Subcutaneous adipose tissue (tissue), 4 donors: Measurements from ENCODE around the gene SLC16A3. TPM values are rescaled to one million over a fixed set of nuclear protein-coding genes. Genes with fewer than 3 reads are reported as not detected.

ENCODE experiments used
- total RNA-seq, 4 donors: library from RNA; depleted of rRNA; stranded (reverse); fragments of >200 nt; gene quantifications; one replicate each; pipeline ENCODE4 v1.1.0, GENCODE V29; 2016
- TF ChIP-seq, protein P1 (sequence below): fragments of 450-650 bp; IDR thresholded peaks from one replicate; pipeline ENCODE4 v1.5.1; 2016; ENCODE audit warnings: low read depth, mild to moderate bottlenecking, control low read depth, antibody characterized with exemption, moderate library complexity

SLC16A3 gene
- total RNA-seq, 4 donors from 2014 or later = 2.8 to 64.8 (median 19.2) TPM

DNA sequence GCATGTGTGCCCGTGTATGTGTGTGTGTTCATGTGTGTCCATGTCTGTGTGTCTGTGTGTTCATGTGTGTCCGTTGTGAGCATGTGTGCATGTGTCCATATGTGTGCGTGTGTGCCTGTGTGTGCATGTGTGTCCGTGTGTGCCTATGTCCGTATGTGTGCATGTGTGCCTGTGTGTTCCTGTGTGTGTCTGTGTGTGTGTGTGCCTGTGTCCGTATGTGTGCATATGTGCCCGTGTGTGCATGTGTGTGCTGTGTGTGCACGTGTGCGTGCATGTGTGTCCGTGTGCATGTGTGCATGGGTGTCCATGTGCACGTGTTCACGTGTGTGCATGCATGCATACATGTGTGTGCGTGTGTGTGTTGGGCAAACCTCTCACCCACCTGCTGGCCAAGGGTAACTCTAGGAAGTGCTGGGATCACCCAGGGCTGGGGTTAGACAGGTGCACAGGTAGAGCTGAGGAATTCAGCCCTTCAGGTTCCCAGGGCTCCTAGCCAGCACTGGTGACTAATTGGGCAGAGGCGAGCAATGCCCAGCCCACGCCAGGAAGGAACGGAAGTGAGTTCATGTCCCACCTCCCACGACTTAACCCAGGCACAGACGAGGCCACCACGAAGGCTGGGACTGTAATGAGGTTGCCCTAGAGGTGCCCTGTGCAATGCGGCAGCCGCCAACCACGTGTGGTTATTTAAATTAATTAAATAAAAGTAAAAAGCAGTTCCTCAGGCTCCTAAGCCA, 52.8 kb downstream of the SLC16A3 start:
- TF ChIP-seq, protein P1, sequence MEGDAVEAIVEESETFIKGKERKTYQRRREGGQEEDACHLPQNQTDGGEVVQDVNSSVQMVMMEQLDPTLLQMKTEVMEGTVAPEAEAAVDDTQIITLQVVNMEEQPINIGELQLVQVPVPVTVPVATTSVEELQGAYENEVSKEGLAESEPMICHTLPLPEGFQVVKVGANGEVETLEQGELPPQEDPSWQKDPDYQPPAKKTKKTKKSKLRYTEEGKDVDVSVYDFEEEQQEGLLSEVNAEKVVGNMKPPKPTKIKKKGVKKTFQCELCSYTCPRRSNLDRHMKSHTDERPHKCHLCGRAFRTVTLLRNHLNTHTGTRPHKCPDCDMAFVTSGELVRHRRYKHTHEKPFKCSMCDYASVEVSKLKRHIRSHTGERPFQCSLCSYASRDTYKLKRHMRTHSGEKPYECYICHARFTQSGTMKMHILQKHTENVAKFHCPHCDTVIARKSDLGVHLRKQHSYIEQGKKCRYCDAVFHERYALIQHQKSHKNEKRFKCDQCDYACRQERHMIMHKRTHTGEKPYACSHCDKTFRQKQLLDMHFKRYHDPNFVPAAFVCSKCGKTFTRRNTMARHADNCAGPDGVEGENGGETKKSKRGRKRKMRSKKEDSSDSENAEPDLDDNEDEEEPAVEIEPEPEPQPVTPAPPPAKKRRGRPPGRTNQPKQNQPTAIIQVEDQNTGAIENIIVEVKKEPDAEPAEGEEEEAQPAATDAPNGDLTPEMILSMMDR = no peak

DNA sequence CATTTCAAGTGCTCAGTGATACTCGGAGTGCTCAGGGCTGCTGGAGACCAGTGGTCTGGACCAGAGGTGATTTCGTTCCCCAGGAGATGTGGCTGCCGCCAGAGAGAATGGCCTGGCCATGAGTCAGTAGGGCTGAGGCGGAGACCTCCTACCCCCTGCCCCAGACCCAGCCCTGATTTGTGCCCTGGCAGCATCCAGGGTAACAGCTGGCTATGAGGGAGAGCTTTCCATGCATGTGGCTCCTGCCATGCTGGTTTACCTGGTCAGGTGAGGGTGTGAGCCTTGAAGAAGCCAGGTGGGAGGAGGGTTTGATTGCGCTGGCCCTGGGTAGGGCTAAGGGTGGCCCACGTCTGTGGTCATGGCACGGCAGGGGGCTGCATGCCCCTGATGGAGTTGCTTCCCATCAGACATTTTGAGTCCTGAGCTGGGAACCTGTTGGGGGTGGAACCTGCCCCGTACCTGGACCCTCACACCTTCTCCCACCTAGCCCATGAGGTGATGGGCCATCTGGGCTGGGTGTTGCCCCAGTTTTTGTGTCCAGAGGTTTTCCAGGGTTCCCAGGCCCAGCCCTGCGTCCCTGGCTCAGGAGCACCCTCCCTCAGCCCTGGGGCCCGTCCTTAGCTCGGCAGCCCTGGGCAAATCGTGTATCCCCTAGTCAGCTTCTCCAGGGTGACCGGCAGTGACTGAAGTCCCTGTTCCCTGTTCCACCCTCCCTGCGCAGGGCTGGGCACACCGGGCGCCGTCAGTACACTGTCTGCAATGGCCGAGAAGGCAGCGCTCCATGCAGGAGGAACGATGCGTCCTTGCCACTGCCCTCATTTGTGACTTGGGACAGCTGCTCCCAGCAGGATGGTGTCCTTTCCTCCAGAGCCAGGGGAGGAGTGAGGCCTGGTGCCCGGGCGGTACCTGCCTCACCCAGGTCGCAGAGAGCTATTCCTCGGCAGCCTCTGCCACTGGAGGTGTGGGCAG, 53.7 kb downstream of the SLC16A3 start:
- TF ChIP-seq, protein P1 = no peak

DNA sequence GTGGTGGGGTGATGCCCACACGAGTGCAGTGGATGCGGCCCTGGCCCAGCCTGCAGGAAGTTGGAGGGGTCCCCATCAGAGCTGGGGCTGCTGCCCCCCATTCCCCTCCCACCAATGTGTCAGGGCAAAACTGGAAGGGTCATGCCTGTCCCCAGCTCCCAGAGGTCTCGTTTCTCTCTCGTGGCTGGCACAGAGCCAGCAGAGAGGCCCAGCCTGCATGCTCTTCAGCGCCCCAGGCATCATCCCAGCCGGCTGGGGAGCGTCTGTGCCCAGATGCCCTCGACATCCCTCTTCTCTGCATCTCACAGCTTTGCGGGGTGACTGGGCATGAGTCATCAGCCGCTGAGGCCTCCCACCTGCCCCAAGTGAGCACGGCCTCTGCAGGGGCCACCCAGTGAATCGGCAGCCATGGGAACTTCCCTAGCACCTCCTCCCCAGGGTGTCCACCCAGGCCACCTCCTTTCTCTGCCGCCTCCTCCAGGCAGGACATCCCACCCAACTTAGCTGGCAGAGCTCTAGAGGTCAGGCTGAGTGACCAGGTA, 54.4 kb downstream of the SLC16A3 start:
- TF ChIP-seq, protein P1 = no peak

DNA sequence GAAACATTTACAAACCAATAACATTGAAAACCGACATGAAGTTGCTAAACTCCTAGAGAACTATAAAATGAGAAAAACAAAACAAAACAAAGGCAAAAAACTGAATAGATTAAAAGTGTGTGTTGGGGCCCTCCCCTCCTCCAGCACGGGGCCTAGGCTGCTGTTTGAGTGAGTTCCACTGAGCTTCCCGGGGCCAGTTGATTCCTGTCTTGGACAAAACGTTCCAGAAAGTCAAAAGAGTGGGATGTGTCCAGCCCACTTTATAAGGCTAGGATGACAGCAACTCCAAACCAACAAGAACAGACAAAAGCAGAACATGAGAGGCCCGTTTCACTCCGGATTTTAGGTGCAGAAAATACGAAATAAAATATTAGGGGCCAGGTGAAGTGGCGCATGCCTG, 56.3 kb downstream of the SLC16A3 start:
- TF ChIP-seq, protein P1 = no peak

DNA sequence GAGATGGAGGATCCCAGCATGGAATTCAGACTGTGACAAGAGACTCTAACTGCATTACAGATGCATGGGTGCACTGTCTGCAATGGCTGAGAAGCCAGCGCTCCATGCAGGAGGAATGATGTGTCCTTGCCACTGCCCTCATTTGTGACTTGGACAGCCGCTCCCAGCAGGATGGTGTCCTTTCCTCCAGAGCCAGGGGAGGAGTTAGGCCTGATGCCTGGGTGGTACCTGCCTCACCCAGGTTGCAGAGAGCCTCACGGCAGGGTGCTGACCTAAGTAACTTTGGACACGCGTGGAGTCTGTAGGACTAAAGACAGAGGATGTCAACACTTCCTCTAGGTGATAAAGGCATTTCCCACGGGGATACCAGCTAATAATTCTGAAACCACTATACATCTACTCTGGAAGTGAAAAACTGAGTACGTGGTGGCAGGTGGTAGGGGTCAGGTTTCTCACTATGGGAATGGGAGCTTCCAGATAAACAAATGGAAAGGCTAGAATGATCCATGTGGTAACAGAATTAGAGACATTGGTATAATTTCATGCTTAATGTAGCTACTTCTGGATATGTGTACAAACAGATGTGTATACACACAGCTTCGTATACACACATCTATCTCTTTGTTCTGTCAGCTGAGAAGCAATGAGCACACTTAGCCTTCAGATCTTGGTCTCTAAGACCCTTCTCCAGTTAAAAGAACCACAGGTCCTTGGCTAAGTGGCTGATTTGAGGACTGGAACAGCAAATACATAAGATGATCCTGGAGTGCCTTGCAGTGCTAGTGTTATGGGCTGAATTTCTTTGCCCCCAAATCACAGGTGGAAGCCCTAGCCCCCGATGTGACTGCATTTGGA, 58.4 kb downstream of the SLC16A3 start:
- TF ChIP-seq, protein P1 = no peak

DNA sequence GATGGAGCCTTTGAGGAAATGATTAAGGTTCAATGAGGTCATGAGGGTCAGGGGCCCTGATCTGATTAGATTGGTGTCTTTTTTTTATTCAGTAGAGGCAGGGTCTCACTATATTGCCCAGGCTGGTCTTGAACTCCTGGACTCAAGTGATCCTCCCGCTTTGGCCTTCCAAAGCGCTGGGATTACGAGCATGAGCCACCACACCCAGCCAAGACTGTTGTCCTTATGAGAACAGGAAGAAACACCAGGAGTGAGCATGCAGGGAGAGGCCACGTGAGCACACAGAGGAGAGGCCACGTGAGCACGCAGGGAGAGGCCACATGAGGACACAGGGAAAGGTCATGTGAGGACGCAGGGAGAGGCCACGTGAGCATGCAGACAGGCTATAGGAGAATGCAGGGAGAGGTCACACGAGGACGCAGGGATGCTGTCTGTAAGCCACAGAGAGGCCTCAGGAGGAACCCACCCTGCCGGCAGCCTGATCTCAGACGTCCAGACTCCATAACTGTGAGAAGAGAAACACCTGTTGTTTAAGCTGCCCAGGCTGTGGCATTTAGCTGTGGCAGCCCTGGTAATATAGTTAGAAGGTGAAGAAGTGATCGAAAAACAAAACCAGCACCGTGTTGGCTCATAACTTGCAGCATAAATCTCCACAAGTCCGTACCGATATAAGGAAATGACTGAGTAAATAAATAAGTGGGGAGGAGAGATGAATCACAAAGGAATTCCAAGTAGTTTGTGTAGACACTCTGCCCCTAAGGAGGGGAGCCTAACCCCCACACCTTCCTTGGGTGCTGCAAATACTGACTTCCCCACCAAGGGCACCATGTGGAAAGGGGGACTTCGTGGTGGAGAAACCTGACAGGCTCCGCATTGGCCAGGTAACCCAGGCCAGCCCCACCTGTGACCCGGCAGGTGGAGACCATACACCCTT, 59.3 kb downstream of the SLC16A3 start:
- TF ChIP-seq, protein P1 = no peak
